B cell (primary cell): ENCODE measurements around the gene VWA5A.

Source experiments
- EZH2 ChIP-seq: IDR thresholded peaks from 2 replicates; pipeline ENCODE4 v1.6.1; 2012; ENCODE audit warnings: borderline replicate concordance, low read depth, mild to moderate bottlenecking, moderate library complexity, low read length; ENCODE audit not compliant: insufficient read depth, poor library complexity, severe bottlenecking
- TF ChIP-seq, protein P1 (sequence below): fragments of 200-600 bp; IDR thresholded peaks from one replicate; pipeline ENCODE4 v1.8.0; 2022; ENCODE audit warnings: antibody characterized with exemption, mild to moderate bottlenecking

DNA sequence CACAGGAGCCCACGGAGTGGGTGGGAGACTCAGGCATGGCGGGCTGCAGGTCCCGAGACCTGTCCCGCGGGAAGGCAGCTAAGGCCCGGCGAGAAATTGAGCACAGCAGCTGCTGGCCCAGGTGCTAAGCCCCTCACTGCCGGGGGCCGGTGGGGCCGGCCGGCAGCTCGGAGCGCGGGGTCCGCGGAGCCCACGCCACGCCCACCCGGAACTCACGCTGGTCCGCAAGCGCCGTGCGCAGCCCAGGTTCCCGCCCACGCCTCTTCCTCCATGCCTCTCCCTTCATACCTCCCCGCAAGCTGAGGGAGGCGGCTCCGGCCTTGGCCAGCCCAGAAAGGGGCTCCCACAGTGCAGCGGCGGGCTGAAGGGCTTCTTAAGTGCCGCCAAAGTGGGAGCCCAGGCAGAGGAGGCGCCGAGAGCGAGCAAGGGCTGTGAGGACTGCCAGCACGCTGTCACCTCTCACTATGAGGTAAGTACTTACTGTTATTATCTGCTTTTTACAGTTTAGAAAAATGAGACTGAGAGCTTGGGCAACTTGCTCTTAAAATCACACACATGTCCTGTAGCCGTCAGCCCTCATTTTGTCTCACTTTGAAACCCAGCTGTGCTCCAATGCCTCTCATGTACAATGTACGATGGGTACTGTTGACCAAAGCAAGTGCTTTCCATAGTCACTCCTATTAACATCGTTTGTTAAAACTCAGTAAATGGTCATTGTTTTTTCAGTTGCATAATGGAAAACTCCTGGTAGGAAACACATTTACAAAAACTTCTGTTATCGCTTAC lies 55.7 kb downstream of the VWA5A start:
- TF ChIP-seq, protein P1, sequence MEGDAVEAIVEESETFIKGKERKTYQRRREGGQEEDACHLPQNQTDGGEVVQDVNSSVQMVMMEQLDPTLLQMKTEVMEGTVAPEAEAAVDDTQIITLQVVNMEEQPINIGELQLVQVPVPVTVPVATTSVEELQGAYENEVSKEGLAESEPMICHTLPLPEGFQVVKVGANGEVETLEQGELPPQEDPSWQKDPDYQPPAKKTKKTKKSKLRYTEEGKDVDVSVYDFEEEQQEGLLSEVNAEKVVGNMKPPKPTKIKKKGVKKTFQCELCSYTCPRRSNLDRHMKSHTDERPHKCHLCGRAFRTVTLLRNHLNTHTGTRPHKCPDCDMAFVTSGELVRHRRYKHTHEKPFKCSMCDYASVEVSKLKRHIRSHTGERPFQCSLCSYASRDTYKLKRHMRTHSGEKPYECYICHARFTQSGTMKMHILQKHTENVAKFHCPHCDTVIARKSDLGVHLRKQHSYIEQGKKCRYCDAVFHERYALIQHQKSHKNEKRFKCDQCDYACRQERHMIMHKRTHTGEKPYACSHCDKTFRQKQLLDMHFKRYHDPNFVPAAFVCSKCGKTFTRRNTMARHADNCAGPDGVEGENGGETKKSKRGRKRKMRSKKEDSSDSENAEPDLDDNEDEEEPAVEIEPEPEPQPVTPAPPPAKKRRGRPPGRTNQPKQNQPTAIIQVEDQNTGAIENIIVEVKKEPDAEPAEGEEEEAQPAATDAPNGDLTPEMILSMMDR, result no peak
- TF ChIP-seq EZH2, result no peak
